GM18867 (cell line): ENCODE data around the gene RASA3.
"Not testable (repeated sequence)": the region's sequence is repeated elsewhere in the genome, so short reads cannot be mapped to it uniquely, and the experiment has no call there.

Experiments
- ATAC-seq: cut with Tn5 transposase; IDR thresholded peaks from one replicate; pipeline ENCODE4 v1.9.1; 2021; ENCODE audit warnings: mild to moderate bottlenecking, moderate library complexity; ENCODE audit not compliant: unreplicated experiment

The RASA3 gene

DNA sequence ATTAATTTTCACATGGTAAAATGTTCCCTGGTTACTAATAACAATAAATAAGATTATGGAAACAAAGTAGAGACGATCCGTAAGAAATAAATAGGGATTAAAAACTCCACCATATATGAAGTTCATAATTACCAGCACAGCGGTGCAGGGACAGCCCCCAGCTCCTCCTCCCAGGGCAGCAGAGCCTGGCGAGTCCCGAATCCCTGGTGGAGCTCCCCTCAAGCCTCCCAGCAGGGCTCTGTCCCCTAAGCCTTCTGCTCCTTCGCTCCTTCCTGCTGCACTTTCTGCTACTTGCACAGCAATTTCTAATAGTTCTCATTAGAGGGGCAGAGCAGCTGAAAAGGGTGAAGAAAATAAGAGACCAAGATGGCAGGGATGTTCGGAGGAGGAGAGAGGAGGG lies 43.6 kb downstream of the RASA3 start:
- no peak for ATAC-seq

DNA sequence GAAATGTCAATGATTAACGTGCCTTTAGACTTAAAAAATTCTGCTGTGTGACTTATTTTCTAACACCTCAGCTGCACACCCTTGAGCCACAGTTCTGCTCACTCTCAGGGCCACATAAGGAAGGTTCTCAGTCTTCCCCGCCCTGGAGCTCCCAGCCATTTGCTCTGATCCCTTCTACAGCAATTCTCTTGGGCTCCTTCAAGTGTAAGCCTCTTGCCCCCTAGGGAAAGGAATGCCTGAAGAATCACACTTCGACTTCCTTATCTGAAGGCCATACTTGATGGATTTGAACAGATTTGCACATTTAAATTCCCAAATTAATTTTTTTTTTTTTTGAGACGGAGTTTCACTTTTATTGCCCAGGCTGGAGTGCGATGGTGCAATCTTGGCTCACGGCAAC lies 44.2 kb downstream of the RASA3 start:
- no peak for ATAC-seq

DNA sequence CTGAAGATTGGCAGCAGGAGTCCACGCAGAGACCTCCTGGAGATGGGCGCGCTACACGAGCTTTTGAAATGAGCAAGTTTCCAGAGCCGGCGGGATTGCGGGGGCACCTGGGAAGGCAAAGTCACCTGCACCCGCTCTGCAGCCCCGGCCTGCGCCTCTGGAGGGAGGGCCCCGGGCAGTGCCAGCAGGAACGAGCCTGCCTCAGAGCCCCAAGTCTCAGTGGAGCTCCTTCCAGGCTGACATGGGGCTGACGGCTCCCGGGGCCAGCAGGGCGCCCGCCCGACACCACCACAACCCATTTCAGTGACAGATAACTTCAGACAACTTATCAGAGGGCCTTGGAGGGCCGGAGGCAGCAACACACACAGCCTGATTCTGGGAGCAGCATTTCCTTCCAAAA lies 45.0 kb downstream of the RASA3 start:
- no peak for ATAC-seq

DNA sequence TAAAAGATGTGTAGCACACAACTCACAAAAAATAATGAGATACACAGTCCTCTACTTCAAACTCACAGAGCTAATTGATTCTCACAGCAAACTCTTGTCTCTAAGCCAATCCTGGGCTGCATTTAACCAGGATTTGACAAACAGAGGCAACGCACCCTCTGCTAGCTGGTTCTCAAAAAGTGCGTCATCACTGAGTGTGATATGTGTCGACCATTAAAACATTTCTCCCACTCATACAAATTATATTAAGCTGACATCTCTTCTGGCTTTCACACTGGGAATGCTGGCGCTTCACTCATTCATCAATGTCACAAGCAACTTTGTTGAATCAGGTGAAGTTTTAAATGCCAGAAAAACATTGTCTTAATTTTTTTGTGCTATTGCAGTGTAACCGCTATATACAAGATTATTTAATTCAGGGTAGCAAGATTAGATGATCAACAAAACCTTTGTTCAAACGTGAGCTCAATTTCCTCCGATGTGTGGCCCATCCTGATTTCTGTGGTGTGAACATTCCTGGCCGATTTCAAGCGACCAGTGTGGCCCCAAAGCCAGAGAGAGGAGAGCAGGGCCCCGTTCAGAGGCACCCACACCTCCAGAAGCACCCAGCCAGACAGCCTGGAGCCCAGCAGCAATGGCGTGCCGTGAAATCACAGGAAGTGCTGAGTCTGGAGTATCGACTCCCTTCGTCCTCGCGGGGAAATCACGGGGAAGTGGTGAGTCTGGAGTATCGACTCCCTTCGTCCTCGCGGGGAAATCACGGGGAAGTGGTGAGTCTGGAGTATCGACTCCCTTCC lies 49.4 kb downstream of the RASA3 start:
- ATAC-seq = no peak

DNA sequence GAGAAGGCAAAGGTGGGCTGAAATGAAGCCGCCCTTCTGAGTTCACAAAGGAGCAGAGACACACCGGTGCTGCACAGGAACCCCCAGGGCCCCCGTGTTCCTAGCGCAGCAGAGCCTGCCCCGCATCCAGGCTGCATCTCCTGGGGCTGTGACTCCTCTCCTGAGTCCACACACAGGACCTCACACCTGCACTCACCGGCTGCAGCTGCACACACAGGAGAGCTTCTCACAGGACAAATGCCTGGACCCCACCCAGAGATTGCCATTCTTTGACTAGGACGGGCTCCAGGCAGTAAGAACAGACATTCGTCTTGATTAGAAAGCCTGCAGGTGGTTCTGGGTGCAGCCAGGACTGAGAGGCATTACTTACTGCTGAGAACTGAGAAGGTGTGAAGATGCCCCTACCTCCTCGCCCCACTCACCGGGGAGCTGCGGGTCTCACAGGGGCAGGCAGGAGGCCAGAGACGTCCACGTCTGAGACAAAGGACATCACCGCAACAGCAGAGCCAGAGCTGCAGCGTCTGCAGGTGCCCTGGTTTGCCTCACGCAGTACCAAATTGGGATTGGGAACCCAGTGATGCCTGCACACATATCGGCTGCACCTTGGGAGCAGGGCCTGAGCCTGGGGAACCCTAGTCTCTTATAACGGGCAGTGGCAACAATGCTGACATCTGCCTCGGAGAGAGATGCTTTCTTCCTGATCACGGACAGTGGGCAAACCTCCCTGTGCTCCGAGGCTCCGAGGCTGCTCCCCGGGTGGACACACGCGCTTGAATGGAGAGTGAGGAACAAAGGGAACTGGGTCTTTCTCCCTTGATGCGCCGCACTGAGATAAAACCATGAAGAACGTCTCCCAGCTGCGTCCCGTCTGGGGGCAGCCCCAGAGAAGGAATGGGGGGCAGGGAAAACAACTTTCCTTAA lies 50.4 kb downstream of the RASA3 start:
- ATAC-seq = no peak

DNA sequence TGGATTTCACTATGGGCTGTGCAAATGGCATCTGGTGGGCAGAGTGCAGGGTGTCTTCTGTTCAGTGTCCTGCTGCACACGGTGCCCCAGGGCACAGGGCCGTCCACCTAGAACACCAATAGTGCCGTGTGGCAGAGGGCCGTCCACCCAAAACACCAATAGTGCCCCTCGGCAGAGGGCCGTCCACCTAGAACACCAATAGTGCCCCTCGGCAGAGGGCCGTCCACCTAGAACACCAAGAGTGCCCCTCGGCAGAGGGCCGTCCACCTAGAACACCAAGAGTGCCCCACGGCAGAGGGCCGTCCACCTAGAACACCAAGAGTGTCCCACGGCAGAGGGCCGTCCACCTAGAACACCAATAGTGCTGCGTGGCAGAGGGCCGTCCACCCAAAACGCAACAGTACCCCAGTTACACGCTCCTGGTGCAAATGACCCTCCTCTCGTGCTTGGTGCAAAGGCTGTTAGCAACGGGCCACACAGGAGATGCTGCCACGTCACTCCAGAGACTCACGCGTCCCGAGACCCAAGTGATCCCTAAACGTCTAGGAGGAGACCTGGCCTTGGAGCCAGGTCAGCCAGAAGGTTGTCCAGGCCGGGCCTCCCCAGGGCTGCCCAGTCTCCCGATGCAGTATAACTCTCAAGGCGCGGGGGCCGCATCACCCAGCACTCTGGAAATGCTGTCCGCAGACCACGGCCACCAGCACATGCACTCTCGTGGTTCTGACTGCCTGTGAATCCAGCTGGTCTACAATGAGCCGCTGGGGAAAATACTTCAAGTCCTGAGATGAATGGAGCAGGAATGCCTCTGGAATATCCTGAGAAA lies 51.5 kb downstream of the RASA3 start:
- ATAC-seq = no peak

DNA sequence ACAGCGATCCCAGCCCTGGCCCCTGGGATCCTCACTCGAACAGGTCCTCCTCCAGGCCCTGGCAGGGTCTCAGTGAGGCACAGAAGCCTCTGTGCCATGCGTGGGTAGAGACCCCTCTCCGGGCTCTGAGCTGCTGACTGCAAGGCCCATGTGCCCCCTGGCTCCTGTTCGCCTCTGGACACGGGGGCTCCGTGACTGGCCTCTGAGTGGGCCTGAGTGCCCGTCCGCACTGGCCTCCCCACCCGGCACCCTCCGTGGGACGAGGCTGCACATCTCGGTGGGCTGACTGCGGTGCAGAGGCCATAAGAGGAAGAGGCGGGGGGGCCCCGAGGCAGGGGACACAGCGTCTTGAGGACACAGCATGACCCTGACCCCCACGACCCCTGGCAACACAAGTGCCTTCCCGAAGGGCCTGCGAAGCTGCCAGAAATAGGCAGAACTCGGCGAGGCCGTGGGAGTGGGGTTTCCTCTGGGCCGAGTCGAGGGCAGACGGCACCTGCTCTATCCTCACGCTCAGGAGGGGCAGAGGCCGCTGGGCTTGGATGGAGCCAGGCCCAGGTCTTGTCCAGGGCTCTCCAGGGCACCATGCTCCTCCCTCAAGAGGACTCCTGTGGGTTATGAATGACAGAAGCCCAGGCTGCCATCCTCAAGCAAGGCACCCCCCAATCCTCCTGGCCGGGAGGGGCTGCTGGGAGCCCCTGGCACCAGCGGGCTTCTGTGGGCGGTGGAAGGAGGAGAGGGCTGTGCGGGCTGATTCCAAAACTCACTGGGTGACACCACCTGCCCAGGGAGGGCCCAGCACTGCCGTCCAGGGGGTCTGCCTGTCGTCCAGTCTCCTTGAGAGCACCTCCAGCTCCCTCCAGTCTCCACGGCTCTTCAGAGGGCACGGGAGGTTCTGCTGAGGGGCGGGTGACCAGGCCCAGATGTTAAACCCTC lies 52.6 kb downstream of the RASA3 start:
- no peak for ATAC-seq

DNA sequence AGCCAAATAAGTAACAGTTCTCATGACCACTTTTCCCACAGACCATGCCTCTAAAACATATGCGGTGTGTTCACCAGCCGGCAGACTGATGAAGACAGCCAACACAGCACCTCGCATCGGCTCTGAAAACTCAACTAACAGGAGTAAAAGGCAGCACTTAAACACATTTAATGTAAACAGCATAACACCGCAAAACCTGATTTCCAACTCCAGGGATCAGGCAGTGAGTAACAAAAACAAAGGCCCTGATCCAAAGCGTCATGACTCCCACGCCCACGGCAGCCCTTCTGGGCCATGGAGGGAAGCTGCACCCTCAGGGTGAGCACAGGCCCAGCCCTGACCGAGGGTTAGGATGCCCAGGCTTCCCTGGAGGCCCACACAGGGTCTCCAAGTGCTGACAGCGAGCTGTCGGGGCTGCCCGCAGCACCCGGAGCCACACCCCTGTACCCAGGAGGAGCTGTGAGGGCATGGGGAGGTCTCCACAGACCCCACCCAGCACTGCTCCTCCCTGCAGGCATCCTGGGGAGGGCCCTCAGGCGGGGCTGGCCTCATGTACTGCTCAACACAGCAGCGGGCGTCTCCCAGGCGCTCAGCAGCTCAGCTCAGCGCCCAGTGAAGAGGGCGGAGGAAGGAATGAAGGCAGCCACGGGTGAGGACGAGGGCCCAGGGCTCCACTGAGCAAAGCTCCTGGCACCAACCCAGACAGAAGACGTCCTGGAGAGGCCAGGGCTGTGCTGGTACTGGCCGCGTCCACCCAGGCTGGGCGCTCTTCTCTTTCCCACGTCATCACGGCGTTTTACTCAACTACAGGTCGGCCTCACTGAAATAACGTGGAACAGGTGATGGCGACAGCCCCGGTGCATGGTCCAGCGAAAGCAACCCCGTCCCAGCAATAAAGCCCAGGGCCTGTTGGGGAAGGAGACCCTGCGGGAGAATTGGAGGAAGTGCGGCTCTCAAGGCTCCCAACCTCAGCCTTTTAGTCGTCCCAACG lies 53.7 kb downstream of the RASA3 start:
- no peak for ATAC-seq

DNA sequence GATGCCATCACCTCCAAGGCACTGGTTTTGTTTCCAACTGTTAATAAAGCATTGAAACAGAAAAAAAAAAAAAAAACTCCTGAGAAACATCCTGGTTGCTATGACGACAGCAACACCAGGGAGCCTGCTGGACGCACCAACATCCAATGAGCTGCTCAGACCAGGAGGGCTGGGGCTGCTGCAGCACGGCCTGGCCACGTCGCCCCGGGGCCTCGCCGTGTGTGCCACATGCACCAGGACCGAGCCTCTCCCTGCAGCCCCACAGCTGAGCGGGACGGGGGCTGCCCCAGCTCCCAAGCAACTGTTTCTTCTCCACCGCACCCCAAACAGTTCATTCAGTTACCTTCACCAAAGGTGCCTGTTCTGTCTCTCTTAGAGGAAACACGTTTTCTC lies 54.5 kb downstream of the RASA3 start:
- ATAC-seq = no peak

DNA sequence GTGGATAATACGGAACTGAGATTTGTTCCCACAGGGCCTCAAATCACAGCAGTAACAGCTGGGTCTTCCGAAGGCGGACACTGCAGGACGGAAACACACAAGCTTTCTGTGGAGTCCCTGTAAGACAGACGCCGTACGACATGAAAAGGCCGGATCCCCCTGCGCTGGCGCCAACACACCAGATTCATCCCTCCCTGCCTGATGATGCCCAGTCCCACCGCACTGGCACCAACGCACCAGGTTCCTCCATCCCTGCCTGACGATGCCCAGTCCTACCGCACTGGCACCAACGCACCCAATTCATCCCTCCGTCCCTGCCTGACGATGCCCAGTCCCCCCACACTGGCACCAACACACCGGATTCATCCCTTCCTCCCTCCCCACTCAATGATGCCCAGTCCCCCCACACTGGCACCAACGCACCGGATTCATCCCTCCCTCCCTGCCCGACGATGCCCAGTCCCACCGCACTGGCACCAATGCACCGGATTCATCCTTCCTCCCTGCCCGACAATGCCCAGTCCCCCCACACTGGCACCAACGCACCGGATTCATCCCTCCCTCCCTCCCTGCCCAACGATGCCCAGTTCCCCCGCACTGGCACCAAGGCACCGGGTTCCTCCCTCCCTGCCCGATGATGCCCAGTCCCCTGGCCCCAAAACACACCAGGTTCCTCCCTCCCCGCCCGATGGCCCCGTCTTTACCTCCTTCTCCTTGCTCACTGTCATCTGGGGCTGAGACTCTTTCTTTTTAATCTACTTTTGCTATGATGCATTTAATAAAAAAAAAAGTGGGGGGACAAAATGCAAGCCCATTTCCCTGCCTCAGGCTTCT lies 55.1 kb downstream of the RASA3 start:
- no peak for ATAC-seq

DNA sequence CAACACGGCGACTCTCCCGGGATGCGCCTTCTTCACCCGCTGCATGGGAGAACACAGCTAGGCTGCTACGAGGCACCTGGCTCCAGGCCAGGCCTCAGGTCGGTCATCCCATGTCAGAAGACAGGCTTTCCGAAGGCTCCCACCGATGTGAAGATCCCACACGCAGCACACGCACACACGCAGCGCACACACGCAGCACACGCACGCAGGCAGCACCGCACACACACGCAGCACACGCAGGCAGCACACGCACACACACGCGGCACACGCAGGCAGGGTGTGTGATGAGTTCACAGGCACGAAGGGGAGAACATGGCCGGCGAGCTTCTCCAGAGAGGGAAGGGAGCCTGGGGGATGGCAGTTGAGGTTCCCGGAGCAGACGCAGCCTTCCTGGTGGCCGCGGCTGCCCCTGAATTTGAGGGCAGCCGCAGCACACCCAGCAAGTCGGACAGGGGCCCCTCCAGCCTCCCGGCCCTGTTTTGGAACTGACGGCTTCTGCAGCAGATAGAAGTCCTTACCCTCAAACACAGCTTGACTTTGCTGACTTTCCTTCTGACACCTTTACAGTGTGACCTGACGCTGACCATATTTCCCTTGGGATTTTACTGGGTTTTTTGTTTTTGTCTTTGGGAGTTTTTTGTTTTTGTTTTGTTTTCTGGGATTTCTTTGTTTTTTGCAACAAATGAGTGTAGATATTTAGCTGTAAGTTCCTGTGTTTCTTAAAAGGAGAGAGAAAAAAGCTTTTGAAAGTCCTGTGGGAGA lies 55.9 kb downstream of the RASA3 start:
- no peak for ATAC-seq

DNA sequence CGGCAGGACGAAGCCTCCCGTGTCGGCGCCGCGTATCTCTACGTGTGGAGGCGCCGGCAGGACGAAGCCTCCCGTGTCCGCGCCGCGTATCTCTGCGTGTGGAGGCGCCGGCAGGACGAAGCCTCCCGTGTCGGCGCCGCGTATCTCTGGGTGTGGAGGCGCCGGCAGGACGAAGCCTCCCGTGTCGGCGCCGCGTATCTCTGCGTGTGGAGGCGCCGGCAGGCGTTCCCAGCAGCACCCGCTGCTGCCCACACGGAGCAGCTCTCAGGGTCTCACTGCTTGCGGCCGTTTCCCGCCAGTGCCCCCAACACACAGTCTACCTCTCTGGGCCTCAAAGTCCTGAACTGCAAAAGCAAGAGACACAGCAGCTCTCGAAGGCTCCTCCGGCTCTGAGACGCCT lies 56.6 kb downstream of the RASA3 start:
- ATAC-seq = not testable (repeated sequence)

DNA sequence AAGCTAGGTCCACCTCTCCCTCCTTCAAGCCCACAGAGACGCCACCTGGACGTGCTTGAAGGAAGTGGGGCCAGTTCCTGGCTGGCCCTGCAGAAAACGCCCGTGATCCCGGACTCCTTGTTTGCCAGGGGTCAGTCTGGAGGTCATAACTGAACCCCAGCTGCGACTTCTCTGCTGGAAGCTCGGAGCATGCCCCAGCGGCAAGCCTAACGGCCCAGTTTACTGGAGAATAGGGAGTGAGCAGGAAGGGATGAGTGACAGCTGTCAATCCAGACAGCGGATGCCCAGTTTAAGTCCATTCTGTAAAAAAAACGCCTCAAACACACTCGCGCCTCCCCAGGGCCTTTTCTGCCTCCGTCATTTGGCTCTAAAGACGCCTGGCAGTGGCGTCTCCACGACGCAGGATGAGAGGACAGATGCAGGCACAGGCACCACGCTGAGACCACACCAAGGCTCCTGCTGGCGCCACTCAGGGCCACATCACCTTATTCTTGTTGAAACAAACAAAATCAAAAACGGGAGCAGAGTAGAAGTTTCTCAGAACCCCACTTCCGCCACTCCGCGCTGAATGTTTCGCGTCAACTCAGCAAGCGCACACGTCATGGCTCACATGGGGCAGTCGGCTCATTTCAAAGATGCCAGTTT lies 57.6 kb downstream of the RASA3 start:
- ATAC-seq = no peak

DNA sequence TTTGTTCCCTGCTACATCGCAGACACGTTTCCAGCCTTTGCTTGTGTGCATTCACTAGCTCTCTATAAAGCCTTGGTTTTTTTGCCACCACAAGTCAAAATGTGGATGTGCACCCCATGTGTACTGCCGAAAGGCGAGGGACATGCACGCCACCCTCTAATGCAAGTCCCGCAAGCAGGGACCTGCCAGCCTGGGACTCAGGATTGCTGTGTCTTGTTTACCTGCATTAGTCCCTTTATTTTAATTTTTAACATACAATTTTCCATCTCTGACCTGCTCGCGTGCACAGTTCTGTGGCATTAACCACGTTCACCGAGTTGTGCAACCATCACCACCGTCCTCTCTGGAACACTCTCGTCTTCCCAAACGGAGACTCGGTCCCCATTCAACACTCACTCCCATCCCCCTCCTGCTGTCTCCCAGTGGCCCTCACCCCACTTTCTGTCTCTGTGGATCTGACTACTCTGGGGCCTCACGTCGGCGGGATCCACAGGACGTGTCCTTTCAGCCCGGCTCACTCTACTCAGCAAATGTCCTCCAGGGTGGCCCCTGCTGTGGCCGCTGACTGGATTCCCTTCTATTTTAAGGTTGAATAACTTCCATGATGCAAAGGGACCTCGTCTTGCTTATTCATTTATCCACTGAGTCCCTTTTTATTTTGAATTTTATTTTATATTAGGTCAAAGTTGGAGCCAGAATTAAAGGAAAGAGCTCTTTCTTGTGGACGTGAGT lies 58.4 kb downstream of the RASA3 start:
- ATAC-seq = no peak

DNA sequence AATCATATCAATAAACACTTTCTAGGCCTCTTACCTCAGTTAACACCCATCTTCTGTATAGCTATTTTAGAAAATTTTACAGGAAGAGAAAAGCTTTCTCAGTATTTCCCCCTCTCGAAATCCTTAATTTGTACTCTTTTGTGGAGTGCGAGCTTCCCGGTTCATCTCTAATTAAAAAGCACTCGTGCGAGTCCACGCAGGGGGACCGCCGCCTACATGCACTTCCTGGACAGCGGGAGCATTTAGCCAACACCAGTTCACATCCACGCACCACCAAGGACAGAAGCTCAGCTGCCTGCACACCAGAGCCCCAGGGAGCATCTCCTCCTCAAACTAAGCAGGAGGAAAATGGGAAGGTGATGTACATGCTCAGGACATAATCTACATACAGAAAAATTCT lies 60.0 kb downstream of the RASA3 start:
- ATAC-seq = no peak

DNA sequence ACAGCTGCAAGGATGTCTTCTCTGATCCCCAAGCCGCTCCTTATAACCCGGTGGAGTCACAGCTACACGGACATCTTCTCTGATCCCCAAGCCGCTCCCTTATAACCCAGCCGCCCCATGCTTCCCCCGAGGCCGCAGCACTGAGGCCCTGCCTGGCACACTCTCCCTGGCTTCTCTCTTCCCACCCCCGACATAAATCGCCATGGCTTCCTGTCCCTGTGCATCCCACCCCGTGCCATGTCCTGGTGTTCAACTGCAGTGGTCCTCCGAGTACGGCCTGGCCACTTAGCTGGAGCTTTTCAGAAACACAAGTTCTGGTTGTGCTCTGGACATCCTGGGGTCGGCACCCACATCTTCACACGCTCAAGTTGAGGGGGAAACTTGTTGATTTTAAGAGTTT lies 60.4 kb downstream of the RASA3 start:
- ATAC-seq = no peak
